Neural cell (in vitro differentiated cells): ENCODE data around the gene XPNPEP2.

Experiments
- EP300 ChIP-seq: fragments of 450-650 bp; conservative IDR thresholded peaks from 2 replicates; pipeline ENCODE4 v1.6.1; 2014; ENCODE audit warnings: antibody characterized with exemption, mild to moderate bottlenecking, moderate library complexity; ENCODE audit not compliant: poor library complexity, severe bottlenecking
- EZH2 ChIP-seq: fragments of 200-600, 300-800 bp; shearing (Covaris generic), sonication (generic); IDR thresholded peaks from 2 replicates; pipeline ENCODE4 v1.6.1; 2014; ENCODE audit warnings: antibody characterized with exemption, low read length, borderline replicate concordance, mild to moderate bottlenecking; ENCODE audit not compliant: insufficient read depth, poor library complexity, severe bottlenecking
- MXI1 ChIP-seq: fragments of 450-650 bp; conservative IDR thresholded peaks from 2 replicates; pipeline ENCODE4 v1.6.1; 2014; ENCODE audit warnings: antibody characterized with exemption, mild to moderate bottlenecking; ENCODE audit not compliant: poor library complexity, severe bottlenecking
- POLR2AphosphoS5 ChIP-seq: IDR thresholded peaks from 2 replicates; pipeline ENCODE4 v1.6.1; 2012
- SMC3 ChIP-seq: fragments of 450-650 bp; conservative IDR thresholded peaks from 2 replicates; pipeline ENCODE4 v1.6.1; 2014; ENCODE audit warnings: antibody characterized with exemption, mild to moderate bottlenecking, moderate library complexity; ENCODE audit not compliant: poor library complexity
- TAF1 ChIP-seq: IDR thresholded peaks from 2 replicates; pipeline ENCODE4 v1.6.1; 2012; ENCODE audit warnings: low read depth
- TF ChIP-seq, protein P1 (sequence below): fragments of 450-650 bp; IDR thresholded peaks from 2 replicates; pipeline ENCODE4 v1.5.1; 2014; ENCODE audit warnings: antibody characterized with exemption, mild to moderate bottlenecking, moderate library complexity; ENCODE audit not compliant: poor library complexity, severe bottlenecking

DNA sequence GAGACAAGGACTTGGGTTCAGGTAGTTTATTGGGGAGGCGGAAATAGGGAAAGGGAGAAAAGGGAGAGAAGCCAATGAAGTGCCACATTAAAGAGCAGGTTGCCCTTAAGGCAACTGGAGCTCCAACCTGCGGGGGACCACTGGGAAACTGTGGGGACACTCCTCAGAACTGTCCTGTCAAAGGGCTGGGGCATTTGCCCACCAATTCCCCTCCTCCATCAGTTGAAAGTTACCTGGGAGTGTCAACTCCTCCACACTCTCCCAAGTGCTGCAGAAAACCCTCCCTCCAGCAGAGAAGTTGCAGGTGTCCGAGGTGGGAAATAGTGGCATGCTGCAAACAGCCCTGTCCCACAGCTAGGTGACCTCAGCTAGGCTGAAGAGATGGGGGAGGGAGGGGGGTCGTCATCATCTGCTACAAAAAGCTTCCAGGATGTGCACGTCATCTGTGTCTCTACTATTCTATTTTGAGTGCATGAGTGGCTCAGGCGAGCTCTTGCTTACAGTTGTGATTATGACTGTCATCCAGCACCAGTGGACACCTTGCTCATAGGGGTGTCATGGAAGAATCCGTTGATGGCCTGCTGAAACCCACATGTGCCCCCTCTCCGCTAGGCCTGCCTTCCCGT lies 41.5 kb upstream of the XPNPEP2 start:
- TF ChIP-seq, protein P1, sequence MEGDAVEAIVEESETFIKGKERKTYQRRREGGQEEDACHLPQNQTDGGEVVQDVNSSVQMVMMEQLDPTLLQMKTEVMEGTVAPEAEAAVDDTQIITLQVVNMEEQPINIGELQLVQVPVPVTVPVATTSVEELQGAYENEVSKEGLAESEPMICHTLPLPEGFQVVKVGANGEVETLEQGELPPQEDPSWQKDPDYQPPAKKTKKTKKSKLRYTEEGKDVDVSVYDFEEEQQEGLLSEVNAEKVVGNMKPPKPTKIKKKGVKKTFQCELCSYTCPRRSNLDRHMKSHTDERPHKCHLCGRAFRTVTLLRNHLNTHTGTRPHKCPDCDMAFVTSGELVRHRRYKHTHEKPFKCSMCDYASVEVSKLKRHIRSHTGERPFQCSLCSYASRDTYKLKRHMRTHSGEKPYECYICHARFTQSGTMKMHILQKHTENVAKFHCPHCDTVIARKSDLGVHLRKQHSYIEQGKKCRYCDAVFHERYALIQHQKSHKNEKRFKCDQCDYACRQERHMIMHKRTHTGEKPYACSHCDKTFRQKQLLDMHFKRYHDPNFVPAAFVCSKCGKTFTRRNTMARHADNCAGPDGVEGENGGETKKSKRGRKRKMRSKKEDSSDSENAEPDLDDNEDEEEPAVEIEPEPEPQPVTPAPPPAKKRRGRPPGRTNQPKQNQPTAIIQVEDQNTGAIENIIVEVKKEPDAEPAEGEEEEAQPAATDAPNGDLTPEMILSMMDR, result no peak
- TF ChIP-seq EP300 (no peak), POLR2AphosphoS5 (no peak), TAF1 (no peak), EZH2 (no peak), SMC3 (no peak), MXI1 (no peak)
